Activated CD4-positive, CD25-positive, alpha-beta regulatory T cell treated with anti-CD3 and anti-CD28 coated beads, Interleukin-2, amount 50 U/mL, for 24 hours (primary cell): Measurements from ENCODE around the gene RASL10B.
"Not testable (repeated sequence)": the region's sequence is repeated elsewhere in the genome, so short reads cannot be mapped to it uniquely, and the experiment has no call there.

Experiments
- ATAC-seq, 2 donors: fragments of 150-1000 bp; cut with Tn5 transposase; one replicate each; pipeline ENCODE4 v1.10.0; 2021; ENCODE audit warnings: mild to moderate bottlenecking in 1 of 2, moderate library complexity in 1 of 2

The RASL10B gene

GRCh38 chr17:35731239-35731916 is at the start of gene RASL10B:
RASL10B (plus strand) TSS chr17:35731639; CDS start chr17:35735185, 3,546 bp downstream.
- ATAC-seq: peak; percentile 55 to 65

DNA sequence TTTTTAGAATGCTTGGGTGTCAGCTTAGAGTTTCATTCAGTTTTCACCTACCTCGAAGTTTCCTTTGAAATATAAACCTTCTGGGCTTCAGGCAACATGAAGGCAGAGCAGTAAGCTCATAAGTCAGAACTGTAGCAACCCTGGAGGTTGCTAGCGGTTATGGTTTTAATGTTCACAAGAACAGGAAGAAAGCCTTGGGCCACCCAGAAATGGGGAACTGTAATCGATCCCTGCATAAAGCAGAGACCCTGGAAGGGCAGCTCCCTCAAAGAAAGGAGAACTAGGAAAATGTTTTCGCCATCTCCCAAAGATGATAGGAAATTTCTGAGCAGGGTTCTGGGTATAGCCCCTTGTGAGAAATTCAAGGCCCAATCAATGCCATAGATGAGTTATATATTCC is 47.8 kb upstream of the RASL10B start:
- ATAC-seq: no peak

DNA sequence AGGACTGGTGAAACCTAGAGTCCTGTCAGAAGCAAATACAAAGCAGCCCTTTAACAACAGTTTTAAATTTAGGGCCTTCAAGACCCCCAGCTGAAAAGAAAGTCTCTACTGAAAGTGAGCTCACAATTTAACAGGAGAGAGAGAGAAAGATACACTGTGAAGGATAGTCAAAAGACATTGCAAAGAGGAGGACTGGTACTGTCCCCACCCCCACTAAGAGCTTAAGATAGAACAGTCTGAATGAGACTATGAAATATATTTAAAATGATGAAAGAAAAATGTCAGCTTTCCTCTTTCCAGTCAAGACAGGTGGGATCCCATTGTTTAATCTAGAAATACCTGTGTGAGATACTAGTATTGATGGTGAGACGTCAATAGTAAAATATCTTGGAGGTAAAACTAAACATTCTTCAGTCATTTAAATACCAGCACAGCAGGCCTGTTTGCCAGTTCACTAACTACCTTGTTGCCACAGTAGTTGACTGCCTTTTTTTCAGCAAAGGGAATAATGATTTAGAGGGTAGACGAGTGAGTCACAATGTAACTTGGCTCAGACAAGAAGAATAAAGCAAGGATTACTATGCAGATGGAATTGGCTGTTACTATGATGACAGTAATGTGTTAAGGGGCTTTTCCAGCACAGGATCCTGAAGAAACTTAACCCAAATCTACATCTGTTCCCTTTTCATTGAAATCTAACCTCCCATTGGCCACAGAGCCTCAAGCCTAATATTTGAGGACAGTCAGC is 47.2 kb upstream of the RASL10B start:
- ATAC-seq: no peak

DNA sequence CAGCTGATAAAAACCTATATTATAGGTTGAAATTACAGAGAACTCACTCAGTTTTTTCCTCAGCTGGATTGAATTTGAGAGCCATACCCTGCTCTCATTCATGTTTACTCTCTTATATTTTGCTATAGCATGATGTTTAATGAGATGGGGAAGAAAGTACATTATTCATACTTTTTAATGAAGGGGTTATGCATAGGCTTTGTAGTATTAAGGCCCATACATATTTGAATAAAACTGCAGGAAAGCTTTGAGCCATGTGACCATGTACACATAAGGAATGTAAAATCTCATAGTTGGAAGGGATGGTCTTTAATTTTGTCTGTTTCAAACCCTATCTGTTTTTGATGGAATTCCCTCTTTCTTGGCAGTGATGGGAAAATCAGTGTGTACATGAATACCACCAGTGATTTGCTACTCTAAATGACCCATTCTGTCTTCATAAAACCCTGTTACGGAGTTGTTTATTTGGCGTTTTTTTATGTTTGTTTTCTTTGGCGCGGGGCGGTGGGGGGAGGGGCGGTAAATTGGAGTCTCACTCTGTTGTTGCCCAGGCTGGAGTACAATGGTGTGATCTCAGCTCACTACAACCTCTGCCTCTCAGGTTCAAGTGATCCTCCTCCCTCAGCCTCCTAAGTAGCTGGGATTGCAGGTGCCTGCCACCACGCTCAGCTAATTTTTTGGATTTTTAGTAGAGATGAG is 38.8 kb upstream of the RASL10B start:
- ATAC-seq: no peak

DNA sequence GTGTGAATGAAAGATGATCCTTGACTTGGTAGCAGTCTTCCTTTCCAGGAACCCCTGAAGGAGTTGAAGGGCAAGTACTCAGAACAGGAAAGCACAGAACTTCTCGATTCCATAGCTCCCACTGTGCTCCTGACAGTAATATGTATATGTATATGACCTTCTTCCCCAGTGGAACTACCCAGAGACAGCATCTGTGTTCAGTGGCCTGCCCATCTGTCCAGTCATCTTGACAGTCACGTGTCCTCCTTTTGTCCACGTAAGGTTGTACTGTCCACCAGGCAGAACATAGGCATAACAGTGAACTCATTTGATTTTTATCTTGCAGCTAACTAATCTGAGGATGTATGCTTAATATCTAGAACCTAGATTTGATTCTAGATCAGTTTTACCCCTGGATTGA is 37.8 kb upstream of the RASL10B start:
- ATAC-seq: no peak

GRCh38 chr17:35694906-35695305 is 36.5 kb upstream of the RASL10B start:
- ATAC-seq: no peak

DNA sequence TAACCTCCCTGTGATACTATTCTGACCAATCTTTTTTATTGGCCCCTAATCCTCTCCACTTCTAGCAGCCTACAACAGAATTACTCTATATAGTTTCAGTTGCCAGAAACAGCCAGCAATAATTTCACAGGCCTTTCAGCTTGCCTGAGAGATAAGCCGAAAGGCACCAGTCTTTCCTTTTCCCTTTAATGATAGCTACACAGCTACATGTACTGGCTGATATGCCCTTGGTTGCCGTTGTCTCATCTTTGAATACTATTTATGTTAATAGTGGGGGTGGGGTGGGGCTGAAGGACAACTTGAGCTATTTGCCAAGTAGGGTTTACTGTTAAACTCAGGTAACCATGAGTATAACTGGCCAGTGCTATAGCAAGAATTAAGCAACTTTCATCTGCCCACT is 35.8 kb upstream of the RASL10B start:
- ATAC-seq: no peak

GRCh38 chr17:35698800-35699199 is 32.6 kb upstream of the RASL10B start:
- ATAC-seq: no peak

DNA sequence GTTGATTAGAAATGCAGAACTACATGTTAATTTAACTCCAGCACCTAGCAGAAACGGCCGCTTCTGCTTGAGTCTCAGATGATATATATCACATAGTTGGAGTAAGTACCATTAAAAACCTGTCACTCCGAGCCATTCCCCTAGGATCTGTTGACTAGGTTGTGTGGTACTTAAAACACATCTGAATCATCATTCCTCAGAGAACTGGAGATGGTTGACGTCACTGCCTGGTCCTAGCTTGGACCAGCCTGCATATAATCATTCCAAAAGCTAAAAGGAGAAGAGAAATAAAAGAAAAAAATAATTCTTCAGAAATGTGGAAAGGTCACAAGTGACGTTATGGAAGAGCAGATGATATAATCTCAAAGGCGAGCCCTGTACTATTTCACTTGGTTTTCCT is 31.3 kb upstream of the RASL10B start:
- no peak for ATAC-seq

DNA sequence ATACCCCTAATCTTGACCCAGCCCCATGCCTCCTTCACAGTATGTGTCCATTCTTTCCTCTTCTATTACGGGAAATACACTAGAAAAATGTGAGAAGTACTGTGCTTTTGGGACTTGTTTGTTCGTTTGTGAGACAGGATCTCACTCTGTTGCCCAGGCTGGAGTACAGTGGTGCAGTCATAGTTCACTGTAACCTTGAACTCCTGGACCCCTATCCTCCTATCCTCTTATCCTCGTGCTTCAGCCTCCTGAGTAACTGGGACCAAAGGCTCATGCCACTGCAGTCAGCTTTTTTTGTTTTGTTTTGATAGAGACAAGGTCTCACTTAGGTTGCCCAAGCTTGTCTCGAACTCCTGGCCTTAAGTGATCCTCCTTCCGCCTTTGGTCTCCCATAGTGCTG is 29.9 kb upstream of the RASL10B start:
- ATAC-seq: no peak

GRCh38 chr17:35703308-35703707 is 28.1 kb upstream of the RASL10B start:
- ATAC-seq: not testable (repeated sequence)

DNA sequence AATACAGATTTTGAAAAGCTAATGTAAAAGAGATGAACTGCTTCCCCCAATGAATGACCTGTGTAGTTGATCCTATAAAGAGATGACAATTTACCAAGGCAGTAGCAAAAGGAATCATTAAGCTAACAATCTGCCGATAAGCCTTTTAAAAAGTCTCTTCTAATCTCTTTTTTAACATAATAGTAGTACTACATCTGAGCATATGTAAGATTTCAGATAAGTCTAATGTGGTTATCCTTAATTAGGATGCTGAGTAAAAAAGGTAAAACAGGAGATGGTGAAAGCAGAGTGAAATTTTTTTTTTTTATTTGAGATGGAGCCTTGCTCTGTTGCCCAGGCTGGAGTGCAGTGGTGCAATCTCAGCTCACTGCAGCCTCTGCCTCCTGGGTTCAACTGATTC is 26.2 kb upstream of the RASL10B start:
- ATAC-seq: no peak

- no peak for ATAC-seq
Observed at GRCh38 chr17:35705705-35706104, 25.7 kb upstream of the RASL10B start.

DNA sequence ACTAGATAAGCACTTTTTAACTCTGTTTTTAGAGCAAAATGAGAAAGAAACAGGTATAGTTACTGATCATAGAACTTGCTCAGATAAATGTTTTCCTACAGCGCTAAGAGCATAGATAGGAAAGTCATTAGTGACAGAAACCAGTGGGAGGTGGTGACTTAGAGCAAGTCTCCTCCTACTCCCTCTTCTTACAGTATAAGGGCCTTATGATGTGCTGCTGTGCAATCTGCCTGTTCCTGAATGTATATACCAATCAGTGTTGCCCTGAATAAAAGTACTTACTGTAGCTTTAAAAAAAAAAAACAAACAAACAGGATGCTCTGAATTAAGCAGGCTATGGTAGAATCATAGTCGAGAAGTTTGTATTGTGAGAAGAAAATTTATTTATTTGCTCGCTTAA is 23.3 kb upstream of the RASL10B start:
- ATAC-seq: peak; percentile 73 to 91

DNA sequence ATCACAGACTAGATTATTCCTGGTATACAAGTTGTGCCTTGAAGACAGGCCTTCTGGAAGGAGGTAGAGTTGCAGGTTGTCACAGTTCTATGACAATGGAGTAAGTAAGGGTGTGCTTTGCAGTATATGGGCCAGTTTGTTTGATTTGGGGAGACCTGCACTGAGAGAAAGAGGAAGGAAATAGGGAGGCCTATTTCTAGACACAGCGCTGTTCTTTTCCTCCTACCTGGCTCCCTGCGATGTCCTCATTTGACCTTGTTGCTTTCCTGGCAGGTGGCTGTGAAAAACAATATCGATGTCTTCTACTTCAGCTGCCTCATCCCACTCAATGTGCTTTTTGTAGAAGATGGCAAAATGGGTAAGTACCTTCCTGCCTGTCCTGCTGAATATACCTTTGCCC is 22.5 kb upstream of the RASL10B start:
- ATAC-seq: no peak

GRCh38 chr17:35709874-35710273 is 21.6 kb upstream of the RASL10B start:
- no peak for ATAC-seq

DNA sequence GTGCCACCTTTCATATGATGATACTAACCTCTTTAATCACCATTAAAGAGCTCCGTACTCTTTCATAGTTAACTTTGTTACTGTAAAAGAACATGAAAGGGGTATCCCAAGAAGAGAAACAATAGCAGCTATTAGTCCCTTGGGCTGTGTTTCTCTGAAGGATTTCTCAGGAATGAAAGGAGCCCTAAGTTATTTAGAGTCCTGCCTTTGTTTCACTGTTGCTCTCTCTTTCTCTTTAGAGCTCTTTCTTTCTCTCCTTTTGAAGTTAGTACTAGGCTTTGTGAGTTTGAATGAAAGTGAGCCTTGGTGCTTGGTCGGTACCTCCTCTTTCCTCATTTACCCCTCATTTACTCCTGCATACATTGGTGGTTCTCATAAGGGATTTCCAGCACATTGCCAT is 20.5 kb upstream of the RASL10B start:
- no peak for ATAC-seq

- ATAC-seq: no peak
Observed at GRCh38 chr17:35713069-35713728, 18.2 kb upstream of the RASL10B start.

GRCh38 chr17:35714988-35715387 is 16.5 kb upstream of the RASL10B start:
- ATAC-seq: no peak

DNA sequence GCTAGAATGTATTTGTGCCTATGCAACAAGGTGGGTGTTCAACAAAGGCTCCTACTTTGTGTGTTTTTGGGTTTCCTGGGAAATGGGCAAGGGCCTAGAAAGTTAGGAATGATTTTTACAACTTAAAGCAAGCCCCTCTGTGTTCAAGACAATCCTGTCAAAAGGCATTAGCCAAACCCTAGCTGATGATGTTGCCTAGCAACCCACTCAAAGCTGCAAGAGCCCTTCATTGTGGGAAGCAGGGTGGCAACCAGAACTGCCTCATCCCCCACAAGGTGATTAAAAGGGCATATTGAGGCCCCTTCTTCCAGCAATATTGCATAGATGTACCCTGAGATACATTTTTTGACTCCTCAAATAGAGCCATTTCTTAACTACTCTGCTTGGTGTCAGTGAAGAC is 16.0 kb upstream of the RASL10B start:
- no peak for ATAC-seq

DNA sequence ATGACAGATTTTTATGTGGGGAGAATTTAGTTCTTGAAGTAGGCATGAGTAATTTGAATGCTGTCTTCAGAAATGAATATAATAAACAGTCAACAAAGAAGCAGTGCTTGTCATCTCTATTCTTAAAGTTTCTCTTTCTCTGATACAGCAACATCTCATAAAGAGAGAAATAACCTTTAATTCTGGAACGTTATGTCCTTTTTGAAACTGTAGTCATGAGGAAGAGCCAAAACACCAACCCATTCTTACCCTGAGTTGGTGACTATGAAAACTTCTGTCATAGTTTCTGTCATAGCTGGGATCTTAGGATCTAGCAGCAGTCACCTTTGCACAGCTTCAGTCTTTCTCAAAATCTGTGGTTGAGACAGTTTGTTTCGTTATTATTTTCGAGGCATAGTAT is 15.3 kb upstream of the RASL10B start:
- ATAC-seq: peak in 1 of 2 donors; percentile 20

- ATAC-seq: no peak
Observed at GRCh38 chr17:35716897-35717465, 14.5 kb upstream of the RASL10B start.

GRCh38 chr17:35717475-35717874 is 14.0 kb upstream of the RASL10B start:
- ATAC-seq: no peak
